Pancreas (tissue), 10 donors: ENCODE measurements around the gene FAM193A. TPM values are rescaled to one million over a fixed set of nuclear protein-coding genes. Genes with fewer than 3 reads are reported as not detected.

ENCODE experiments used
- ATAC-seq, 4 donors: fragments of 200-7000 bp; cut with Tn5 transposase; one replicate each; pipeline versions ENCODE4 v1.8.0 to v1.9.1; 2020; ENCODE audit warnings: mild to moderate bottlenecking in 4 of 4, moderate library complexity in 4 of 4
- DNase-seq, 6 donors: peaks; one replicate each; pipeline ENCODE4 v3.0.0-alpha.2; 2020
- FAIRE-seq: peaks from 2 replicates; lab custom pipeline; 2012; peaks lifted over from hg19 to GRCh38; lab: Jason Lieb, UNC
- H3K27ac ChIP-seq, 4 donors: fragments of 200-600 bp; sonication (generic); 1 replicate in 3 of 4; 2 replicates in 1 of 4; pipeline versions ENCODE4 v1.5.0 to v1.8.0; 2020
- H3K27me3 ChIP-seq, 4 donors: fragments of 200-600 bp; one replicate each; pipeline ENCODE4 v1.8.0; 2021
- H3K36me3 ChIP-seq, 3 donors: fragments of 200-600 bp; sonication (generic) in 1 of 3; one replicate each; pipeline versions ENCODE4 v1.5.0 to v1.8.0; 2020 to 2021
- H3K4me1 ChIP-seq, 3 donors: fragments of 200-600 bp; one replicate each; pipeline ENCODE4 v1.8.0; 2021
- H3K4me3 ChIP-seq, 4 donors: fragments of 200-600 bp; sonication (generic) in 2 of 4; one replicate each; pipeline versions ENCODE4 v1.5.0 to v1.8.0; 2020 to 2021
- H3K9me3 ChIP-seq, 4 donors: fragments of 200-600 bp; one replicate each; pipeline ENCODE4 v1.8.0; 2021
- WGBS, 2 donors: extraction: QIAGEN DNeasy Blood & Tissue Kit; methylation state at CpG; one replicate each; pipeline ENCODE4 v1.1.7; 2013; 5-methylcytosine and 5-hydroxymethylcytosine counted together
- intact Hi-C, 3 donors: fragments of 100-400 bp; cut with DNase I; formaldehyde crosslinking; loops; one replicate each; pipeline versions ENCODE4 v1.11.1 to v1.14.2; 2022
- polyA plus RNA-seq, 2 donors: library from polyadenylated mRNA; stranded (reverse); fragments of 200-250 nt; gene quantifications; one replicate each; pipeline ENCODE4 v1.2.3, GENCODE V29; 2013
- total RNA-seq, 6 donors: library from RNA; stranded (reverse); fragmentation: NEBNext Ultra II Directional in 4 of 6; extraction: Animal tissue kit (Norgen Biotek cat#: 25700) in 4 of 6; gene quantifications; one replicate each; pipeline versions ENCODE4 v1.2.1 to v1.2.4, GENCODE V29; 2021 to 2023
- TF ChIP-seq, protein P1 (sequence below), 4 donors: fragments of 200-600 bp; sonication (generic) in 3 of 4; IDR thresholded peaks; one replicate each; pipeline versions ENCODE4 v1.5.0 to v1.8.0; 2021; ENCODE audit warnings: antibody characterized with exemption in 4 of 4
- donor health status: healthy with polysubstance abuse.
- donor health status: DM: no; HTN: no; CAD: no; lungs with moderate emphysema.
- donor health status: DM: no; HTN: no; CAD: no.
- donor health status: control.
- donor health status: control.
- donor health status: Bipolar disorder and iron deficiency.
- donor health status: DM: yes; HTN: yes; CAD: no.
- donor health status: DM: no; HTN: no; CAD: no.
- donor health status: DM: no; HTN: no; CAD: no.
- donor health status: DM: yes; HTN: yes; CAD: no.

The FAM193A gene
- total and polyA plus RNA-seq, 8 donors: 10.1 to 17.0 (median 10.7) TPM

DNA sequence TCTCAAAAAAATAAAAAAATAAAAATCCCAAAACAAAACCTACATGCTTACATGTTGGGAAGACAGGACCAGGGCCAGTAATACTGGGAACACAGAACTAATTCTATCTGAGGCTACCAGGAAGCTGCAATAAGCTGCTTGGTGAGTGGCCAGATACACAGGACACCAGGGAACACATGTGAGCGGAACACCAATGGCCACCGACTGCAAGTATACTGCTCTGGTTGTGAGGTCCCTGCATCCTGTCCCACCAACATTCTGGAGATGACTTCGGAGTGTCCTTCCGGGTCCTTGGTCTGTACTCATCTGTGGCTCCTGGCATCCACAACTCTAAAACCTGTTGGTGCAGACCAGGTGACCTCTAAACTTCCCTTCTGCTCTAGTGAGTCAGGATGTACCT is 217.0 kb downstream of the FAM193A start:
- DNase-seq (no peak), FAIRE-seq (no peak), ATAC-seq (no peak)
- TF ChIP-seq, protein P1, sequence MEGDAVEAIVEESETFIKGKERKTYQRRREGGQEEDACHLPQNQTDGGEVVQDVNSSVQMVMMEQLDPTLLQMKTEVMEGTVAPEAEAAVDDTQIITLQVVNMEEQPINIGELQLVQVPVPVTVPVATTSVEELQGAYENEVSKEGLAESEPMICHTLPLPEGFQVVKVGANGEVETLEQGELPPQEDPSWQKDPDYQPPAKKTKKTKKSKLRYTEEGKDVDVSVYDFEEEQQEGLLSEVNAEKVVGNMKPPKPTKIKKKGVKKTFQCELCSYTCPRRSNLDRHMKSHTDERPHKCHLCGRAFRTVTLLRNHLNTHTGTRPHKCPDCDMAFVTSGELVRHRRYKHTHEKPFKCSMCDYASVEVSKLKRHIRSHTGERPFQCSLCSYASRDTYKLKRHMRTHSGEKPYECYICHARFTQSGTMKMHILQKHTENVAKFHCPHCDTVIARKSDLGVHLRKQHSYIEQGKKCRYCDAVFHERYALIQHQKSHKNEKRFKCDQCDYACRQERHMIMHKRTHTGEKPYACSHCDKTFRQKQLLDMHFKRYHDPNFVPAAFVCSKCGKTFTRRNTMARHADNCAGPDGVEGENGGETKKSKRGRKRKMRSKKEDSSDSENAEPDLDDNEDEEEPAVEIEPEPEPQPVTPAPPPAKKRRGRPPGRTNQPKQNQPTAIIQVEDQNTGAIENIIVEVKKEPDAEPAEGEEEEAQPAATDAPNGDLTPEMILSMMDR (IDR thresholded peaks at IDR 0.05): no peak
- intact Hi-C loops: no loop called here
- Histone ChIP-seq H3K4me3 (no peak overlapping the region), H3K4me1 (peaks cover 0 to 7% (median 0%) of the 10 kb centered on the region in 3 donors), H3K36me3 (no peaks in the 10 kb centered on the region), H3K9me3 (no peaks in the 10 kb centered on the region), H3K27me3 (no peaks in the 10 kb centered on the region), H3K27ac (no peak overlapping the region)
- WGBS, 2 donors: 87 to 93% methylated on average over 4 of the region's 4 CpGs

DNA sequence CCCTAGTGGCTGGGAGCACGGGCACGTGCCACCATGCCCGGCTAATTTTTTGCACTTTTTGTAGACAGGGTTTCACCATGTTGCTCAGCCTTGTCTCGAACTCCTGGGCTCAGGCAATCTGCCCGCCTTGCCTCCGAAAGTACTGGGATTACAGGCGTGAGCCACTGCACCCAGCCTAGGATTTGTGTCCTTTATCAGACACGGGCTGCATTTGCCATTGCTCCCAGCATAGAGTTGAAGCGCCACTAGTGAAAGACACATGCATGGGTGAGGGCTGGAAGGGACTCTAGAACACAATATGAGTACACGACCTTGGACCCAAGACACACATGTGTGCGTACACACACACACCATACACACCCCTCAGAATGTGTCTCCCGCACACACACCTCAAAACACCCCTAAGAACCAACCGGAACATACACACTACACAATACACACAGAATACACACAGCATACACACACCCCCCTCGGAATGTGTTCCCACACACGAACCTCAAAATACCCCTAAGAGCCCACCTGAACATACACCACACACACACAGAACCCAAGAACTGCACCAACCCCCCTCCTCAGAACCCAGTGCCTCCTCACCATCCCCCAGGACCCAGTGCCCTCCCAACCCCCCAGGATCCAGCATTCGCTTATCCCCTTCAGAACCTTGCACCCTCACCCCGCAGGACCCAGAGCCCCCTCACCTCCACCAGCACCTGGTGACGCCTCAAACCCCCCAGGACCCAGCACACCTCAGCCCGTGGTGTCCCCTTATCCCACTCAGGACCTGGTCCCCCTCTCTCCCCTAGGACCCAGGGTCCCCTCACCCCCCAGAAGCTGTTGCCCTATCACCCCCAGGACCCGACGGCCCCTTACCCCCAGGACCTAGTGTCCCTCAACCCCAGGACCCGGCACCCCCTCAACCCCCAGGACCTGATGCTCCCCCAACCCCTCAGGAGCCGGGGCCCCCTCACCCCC is 218.7 kb downstream of the FAM193A start:
- 25 to 39% methylated on average over 20 to 23 of the region's 23 CpGs for WGBS, 2 donors
- Histone ChIP-seq H3K9me3 (no peaks in the 10 kb centered on the region), H3K4me3 (peak overlapping the region; percentile 59 to 90 (median 80)), H3K36me3 (no peaks in the 10 kb centered on the region), H3K27me3 (no peaks in the 10 kb centered on the region), H3K27ac (peak overlapping the region in 2 of 4 donors; percentile 59 to 82), H3K4me1 (peaks cover 0 to 7% (median under 1%) of the 10 kb centered on the region in 3 donors)
- intact Hi-C loops: no loop called here
- peak in 3 of 4 donors; percentile 1 to 7 (median 1) for ATAC-seq
- peak in 2 of 6 donors; percentile 36 to 37 for DNase-seq
- no peak for FAIRE-seq
- TF ChIP-seq, protein P1 (IDR thresholded peaks at IDR 0.05): no peak

DNA sequence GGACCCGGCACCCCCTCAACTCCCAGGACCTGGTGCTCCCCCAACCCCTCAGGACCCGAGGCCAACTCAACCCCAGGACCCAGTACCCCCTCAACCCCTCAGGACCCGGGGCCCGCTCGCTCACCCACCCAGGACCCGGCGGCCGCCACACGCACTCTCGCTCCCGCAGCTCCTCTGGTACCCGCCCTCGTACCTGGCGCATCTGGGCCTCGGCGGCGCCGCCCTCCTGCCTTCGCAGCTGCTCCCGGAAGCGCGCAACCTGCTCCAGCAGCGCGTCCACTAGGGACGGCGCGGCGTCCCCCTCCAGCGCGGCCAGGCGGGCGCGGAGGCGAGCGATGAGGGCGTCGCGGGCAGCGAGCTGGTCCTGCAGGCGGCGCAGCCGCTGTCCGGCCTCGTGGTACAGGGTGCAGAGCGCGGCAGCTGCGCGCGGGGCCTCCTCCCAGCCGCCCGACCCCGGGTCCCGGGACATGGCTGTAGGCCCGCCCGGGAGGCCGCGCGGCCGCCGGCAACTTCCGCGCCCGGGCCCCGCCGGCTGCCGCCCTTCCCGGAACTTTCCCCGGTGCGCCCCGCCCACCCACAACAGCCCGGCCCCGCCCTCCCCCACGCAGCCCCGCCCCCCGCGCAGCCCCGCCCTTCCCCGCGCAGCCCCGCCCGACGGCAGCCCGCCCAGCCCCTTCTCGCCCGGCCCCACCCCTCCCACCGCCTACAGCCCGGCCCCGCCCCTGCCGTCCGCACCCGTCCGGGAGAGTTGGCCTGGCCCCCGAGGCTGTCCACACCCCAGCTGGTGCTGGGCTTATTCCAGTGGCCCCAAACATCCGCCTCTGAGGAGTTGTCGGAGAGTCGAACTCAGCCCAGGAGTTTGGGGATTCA is 219.6 kb downstream of the FAM193A start, which contains the start of gene TNIP2:
Gene TNIP2, minus strand, starts transcription at position 516 of the 870 bp plus-strand sequence. Its CDS starts 47 bp downstream, at position 469.
- H3K36me3 ChIP-seq: no peaks in the 10 kb centered on the region
- peaks cover 3 to 16% (median 4%) of the 10 kb centered on the region in 3 donors for H3K4me1 ChIP-seq
- H3K27ac ChIP-seq: peak within 1 kb of the TSS; percentile 59 to 82 (median 82)
- H3K27me3 ChIP-seq: no peaks in the 10 kb centered on the region
- intact Hi-C loops: no loop called here
- peak within 1 kb of the TSS; percentile 59 to 90 (median 80) for H3K4me3 ChIP-seq
- no peaks in the 10 kb centered on the region for H3K9me3 ChIP-seq
- WGBS, 2 donors: 0 to 1% methylated on average over 61 to 92 of the region's 96 CpGs
- DNase-seq: peak; percentile 81 to 94 (median 90)
- TF ChIP-seq, protein P1 (IDR thresholded peaks at IDR 0.05): peak in 2 of 4 donors; percentile 17 to 33
- FAIRE-seq: no peak
- peak; percentile 73 to 82 (median 77) for ATAC-seq

DNA sequence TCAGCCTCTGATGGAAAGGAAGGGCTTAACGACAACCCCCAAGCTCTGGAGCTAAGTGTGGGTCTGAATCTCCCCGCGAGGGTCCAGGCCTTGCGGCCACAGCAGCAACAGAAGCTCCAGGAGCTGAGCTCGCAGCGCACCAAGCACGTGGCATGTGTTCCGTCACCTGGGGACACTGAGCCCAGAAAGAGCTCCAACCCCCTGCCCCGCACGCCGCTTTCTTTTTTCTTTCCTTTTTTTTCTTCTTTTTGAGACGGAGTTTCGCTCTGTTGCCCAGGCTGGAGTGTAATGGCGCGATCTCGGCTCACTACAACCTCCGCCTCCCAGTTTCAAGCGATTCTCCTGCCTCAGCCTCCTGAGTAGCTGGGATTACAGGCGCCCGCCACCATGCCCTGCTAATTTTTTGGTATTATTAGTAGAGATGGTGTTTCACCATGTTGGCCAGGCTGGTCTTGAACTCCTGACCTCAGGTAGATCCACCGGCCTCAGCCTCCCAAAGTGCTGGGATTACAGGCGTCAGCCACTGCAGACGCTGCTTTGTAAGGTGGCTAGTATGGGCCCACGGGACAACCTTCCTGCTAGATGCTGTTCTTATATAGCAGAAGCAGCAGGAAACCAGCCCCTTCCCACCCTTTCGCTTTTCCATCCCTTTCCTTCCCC is 220.4 kb downstream of the FAM193A start:
- H3K27ac ChIP-seq: peak overlapping the region in 3 of 4 donors; percentile 24 to 49 (median 44)
- FAIRE-seq: no peak
- intact Hi-C loops: no loop called here
- H3K36me3 ChIP-seq: no peaks in the 10 kb centered on the region
- H3K4me1 ChIP-seq: peaks cover 8 to 19% (median 11%) of the 10 kb centered on the region in 3 donors
- no peak for ATAC-seq
- DNase-seq: no peak
- H3K27me3 ChIP-seq: no peaks in the 10 kb centered on the region
- WGBS, 2 donors: 77% methylated on average over 25 of the region's 25 CpGs
- TF ChIP-seq, protein P1 (IDR thresholded peaks at IDR 0.05): no peak
- H3K4me3 ChIP-seq: peak overlapping the region in 2 of 4 donors; percentile 83 to 90
- H3K9me3 ChIP-seq: no peaks in the 10 kb centered on the region
